Nephron (organoid): ENCODE measurements around the gene NDUFS7.

Experiments
- H3K27ac Mint-ChIP-seq, 3 experiments: 2 replicates each; pipeline ENCODE4 v1.8.0; 2020; ENCODE audit warnings: mixed read lengths in 3 of 3, mild to moderate bottlenecking in 2 of 3, moderate library complexity in 1 of 3
- H3K27me3 Mint-ChIP-seq: 2 replicates; pipeline ENCODE4 v1.8.0; 2021; ENCODE audit warnings: low read depth, mild to moderate bottlenecking, moderate library complexity, mixed read lengths
- H3K36me3 Mint-ChIP-seq: 2 replicates; pipeline ENCODE4 v1.8.0; 2020; ENCODE audit warnings: low read depth, mixed read lengths
- H3K4me1 Mint-ChIP-seq: 2 replicates; pipeline ENCODE4 v1.8.0; 2020; ENCODE audit warnings: mixed read lengths
- H3K4me3 Mint-ChIP-seq, 3 experiments: 2 replicates each; pipeline ENCODE4 v1.8.0; 2020; ENCODE audit warnings: mild to moderate bottlenecking in 3 of 3, mixed read lengths in 3 of 3, moderate library complexity in 2 of 3
- H3K9me3 Mint-ChIP-seq: 2 replicates; pipeline ENCODE4 v1.8.0; 2020; ENCODE audit warnings: mixed read lengths
- TF ChIP-seq, protein P1 (sequence below), 3 experiments: fragments of 200-600 bp; sonication (generic); IDR thresholded peaks; one replicate each; pipeline ENCODE4 v1.5.0; 2021; ENCODE audit warnings: antibody characterized with exemption in 3 of 3; ENCODE audit not compliant: unreplicated experiment in 3 of 3

NDUFS7 gene

DNA sequence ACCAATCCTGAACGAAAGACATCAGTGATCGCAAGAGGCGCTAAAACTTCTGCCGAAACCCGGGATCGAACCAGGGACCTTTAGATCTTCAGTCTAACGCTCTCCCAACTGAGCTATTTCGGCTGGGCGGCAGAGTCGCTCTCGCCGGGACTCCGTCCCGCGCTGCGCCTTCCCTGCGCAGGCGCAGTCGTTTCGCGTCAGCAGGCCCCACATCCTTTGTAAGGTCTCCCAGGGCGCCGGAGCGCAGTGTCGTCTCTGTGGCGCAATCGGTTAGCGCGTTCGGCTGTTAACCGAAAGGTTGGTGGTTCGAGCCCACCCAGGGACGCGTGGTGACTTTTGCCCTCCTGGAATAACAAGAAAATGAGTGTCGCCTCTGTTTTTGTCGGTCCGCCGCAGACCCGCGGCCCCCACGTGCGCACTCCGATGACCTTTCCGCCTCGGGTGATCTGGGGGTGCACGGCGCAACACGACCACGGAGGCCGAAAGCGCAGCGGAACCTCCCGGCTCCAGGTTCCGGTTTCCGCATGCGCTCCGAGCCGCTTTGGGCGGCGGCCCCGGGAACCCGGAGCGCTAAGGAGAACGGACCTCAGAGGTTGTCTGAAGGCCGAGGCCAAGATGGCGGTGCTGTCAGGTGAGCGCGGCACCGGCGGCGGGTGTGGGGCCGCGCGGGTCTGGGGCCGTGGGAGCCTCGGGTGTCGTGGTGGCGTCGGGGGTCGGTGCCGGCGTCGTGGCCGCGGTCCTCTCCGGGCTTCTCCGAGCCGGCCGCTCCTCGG lies at the start of gene NDUFS7:
TSS of gene NDUFS7 (plus strand) at position 596 of the 773 bp plus-strand sequence. CDS start at position 616, 20 bp downstream.
- Mint-ChIP-seq H3K4me3 (peak within 1 kb of the TSS; percentile 91 to 93 (median 91)), H3K9me3 (no peaks in the 10 kb centered on the region), H3K27me3 (peaks cover 8% of the 10 kb centered on the region), H3K4me1 (peaks cover 21% of the 10 kb centered on the region), H3K36me3 (no peaks in the 10 kb centered on the region), H3K27ac (peak within 1 kb of the TSS; percentile 66 to 97 (median 95))
- TF ChIP-seq, protein P1, sequence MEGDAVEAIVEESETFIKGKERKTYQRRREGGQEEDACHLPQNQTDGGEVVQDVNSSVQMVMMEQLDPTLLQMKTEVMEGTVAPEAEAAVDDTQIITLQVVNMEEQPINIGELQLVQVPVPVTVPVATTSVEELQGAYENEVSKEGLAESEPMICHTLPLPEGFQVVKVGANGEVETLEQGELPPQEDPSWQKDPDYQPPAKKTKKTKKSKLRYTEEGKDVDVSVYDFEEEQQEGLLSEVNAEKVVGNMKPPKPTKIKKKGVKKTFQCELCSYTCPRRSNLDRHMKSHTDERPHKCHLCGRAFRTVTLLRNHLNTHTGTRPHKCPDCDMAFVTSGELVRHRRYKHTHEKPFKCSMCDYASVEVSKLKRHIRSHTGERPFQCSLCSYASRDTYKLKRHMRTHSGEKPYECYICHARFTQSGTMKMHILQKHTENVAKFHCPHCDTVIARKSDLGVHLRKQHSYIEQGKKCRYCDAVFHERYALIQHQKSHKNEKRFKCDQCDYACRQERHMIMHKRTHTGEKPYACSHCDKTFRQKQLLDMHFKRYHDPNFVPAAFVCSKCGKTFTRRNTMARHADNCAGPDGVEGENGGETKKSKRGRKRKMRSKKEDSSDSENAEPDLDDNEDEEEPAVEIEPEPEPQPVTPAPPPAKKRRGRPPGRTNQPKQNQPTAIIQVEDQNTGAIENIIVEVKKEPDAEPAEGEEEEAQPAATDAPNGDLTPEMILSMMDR (IDR thresholded peaks at IDR 0.05; ENCODE audit: unreplicated experiment in 3 of 3): no peak

DNA sequence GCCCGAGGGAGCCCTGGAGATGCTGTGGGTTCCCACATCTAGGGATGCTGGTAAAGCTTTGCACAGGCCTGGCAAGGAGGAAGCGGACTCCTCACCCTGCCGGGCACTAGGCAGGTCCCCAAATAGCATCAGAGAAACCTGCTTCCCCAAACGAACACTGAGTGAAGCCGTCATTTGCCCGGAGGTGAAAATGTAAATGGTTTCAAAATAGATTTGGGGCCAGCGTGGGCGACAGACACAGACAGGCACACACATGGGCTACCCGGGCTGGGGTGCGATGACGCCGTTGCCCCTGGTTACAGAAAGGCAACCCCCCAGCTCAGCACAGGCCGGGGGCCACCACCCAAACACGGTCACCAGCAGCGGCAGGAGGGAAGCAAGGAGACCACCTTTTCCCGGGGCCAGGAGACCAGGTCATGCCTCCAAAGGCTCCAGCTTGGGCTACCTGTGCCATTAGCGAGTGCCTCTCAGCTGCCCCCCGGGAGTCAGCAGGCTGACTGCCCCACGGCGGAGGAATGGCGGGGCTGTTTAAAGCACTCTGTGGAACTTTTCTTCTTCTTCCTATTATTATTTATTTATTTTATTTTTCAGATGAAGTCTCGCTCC lies 47.5 kb upstream of the NDUFS7 start:
- H3K4me1 Mint-ChIP-seq: no peaks in the 10 kb centered on the region
- no peak overlapping the region for H3K4me3 Mint-ChIP-seq
- H3K36me3 Mint-ChIP-seq: no peaks in the 10 kb centered on the region
- H3K9me3 Mint-ChIP-seq: no peaks in the 10 kb centered on the region
- H3K27me3 Mint-ChIP-seq: peaks cover 5% of the 10 kb centered on the region
- H3K27ac Mint-ChIP-seq: no peak overlapping the region
- TF ChIP-seq, protein P1 (IDR thresholded peaks at IDR 0.05; ENCODE audit: unreplicated experiment in 3 of 3): no peak

DNA sequence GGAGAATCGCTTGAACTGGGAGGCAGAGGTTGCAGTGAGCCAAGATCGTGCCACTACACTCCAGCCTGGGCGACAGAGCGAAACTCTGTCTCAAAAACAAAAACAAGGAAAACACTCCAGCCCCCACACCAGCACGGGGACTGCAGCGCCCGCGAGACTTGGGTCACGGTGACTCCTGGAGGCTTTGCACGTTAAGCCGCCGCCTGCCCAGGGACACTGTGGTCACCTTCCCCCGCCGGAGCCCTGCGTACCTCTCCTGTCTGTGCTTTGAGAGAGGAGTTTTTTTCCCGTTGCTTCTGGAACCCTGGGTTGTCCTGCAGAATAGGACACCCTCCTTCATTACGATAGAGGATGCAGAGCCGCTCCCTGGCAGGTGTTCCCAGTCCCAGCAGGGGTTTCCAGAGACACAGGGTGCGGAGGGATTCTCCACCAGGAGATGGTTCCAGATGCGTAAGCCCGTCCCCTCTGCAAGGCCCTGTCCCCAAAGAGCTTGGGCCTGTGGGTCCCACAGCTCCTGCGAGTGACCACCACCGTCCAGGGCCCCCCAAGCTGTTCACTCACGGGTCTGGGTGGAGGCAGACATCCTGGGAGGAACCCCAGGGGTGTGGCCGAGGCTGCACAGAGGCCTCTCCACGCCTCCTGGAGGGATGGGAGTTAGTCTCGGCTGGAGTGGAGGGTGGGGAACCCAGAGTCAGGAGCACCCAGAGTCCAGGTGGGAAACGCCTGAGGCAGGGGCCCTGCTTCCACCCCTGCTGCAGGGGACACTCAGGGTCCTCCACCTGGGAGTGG lies 42.8 kb upstream of the NDUFS7 start:
- Mint-ChIP-seq H3K4me3 (no peak overlapping the region), H3K9me3 (no peaks in the 10 kb centered on the region), H3K27me3 (peaks cover 9% of the 10 kb centered on the region), H3K4me1 (peaks cover 5% of the 10 kb centered on the region), H3K36me3 (no peaks in the 10 kb centered on the region), H3K27ac (no peak overlapping the region)
- TF ChIP-seq, protein P1 (IDR thresholded peaks at IDR 0.05; ENCODE audit: unreplicated experiment in 3 of 3): no peak

DNA sequence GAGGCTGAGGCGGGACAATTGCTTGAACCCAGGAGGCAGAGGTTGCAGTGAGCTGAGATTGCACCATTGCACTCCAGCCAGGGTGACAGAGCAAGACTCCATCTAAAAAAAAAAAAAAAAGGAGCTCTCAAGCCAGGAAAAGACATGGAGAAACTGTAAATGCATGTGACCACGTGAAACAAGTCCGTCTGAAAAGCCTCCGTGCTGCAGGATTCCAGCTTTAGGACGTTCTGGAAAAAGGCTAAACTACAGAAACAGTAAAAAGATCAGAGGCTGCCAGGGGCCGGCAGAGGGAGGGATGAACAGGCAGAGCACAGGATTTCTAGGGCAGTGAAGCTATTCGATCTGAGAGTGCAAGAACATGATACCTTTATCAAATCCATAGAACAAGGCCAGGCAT lies 40.7 kb upstream of the NDUFS7 start:
- peaks cover 5% of the 10 kb centered on the region for H3K4me1 Mint-ChIP-seq
- no peaks in the 10 kb centered on the region for H3K36me3 Mint-ChIP-seq
- peak overlapping the region in 2 of 3 experiments; percentile 37 to 80 for H3K27ac Mint-ChIP-seq
- peaks cover 11% of the 10 kb centered on the region for H3K27me3 Mint-ChIP-seq
- no peaks in the 10 kb centered on the region for H3K9me3 Mint-ChIP-seq
- TF ChIP-seq, protein P1 (IDR thresholded peaks at IDR 0.05; ENCODE audit: unreplicated experiment in 3 of 3): no peak
- no peak overlapping the region for H3K4me3 Mint-ChIP-seq

DNA sequence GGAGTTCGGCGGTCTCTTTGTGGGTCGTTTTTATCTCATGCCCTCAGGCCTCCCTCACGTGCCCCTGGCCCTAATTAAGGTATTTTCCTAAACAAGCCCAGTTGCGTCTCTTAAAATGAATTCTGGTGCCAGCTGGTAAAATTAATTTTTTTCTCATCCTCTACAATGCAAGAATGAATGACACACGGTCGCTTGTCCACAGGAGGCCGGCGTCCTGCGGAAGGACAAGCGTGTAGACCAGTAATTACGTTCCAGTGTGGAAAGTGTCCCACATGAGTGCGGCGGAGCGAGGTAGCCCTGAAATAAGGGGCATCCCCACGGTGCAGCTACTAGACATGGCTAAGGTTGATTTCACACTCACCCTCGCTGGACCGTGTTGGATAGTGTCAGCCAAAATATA lies 34.5 kb upstream of the NDUFS7 start:
- peak overlapping the region in 1 of 3 experiments; percentile 41 for H3K27ac Mint-ChIP-seq
- no peaks in the 10 kb centered on the region for H3K9me3 Mint-ChIP-seq
- no peaks in the 10 kb centered on the region for H3K36me3 Mint-ChIP-seq
- TF ChIP-seq, protein P1 (IDR thresholded peaks at IDR 0.05; ENCODE audit: unreplicated experiment in 3 of 3): no peak
- H3K4me1 Mint-ChIP-seq: peaks cover 6% of the 10 kb centered on the region
- peaks cover 7% of the 10 kb centered on the region for H3K27me3 Mint-ChIP-seq
- H3K4me3 Mint-ChIP-seq: no peak overlapping the region
